GM21367 (cell line): ENCODE results near the gene TRABD2B.

Source experiments
- ATAC-seq: cut with Tn5 transposase; IDR thresholded peaks from one replicate; pipeline ENCODE4 v1.9.1; 2021; ENCODE audit not compliant: unreplicated experiment

Gene TRABD2B

GRCh38 chr1:47837056-47837830 lies 159.9 kb downstream of the TRABD2B start:
- ATAC-seq = no peak

GRCh38 chr1:47835409-47835808 lies 161.8 kb downstream of the TRABD2B start:
- ATAC-seq = no peak

DNA sequence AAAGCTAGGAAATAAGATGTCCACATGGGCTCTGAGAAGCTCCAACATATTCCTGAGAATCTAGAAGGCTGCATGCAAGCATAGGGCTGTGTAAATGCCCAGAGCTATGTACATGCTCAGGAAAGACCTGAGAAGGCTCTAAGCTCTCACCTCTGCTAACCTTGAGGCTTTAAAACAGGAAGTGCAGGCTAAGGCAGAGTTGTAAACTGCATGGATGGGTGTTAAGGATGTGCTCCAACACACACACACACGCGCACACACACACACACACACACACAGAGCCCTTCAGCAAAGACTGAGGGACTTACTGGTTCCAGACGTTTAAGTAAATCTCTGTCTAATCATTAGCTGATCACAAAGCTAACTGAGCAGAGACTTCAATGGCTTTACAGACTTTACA lies 162.9 kb downstream of the TRABD2B start:
- ATAC-seq = no peak

- ATAC-seq = no peak
These were observed 166.4 kb downstream of the TRABD2B start for GRCh38 chr1:47830641-47831333.

DNA sequence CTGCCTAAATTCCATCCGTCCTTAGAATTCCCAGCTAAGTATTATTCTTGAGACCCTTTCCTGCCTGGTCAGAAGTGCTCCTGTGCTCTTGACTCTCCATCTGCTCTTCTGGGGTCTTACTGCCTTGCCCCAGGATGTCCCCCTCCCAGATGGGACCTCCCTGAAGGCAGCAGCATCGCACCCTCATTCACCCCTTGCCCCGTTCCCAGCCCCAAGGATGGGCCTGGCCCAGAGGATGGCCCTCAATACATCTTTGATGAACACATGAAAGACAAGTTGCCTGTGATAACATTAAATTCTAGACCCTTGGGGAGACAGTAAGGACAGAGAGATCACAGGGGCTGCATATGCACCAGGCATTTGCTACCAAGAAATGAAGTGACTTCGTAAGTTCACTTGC lies 167.2 kb downstream of the TRABD2B start:
- ATAC-seq = no peak

DNA sequence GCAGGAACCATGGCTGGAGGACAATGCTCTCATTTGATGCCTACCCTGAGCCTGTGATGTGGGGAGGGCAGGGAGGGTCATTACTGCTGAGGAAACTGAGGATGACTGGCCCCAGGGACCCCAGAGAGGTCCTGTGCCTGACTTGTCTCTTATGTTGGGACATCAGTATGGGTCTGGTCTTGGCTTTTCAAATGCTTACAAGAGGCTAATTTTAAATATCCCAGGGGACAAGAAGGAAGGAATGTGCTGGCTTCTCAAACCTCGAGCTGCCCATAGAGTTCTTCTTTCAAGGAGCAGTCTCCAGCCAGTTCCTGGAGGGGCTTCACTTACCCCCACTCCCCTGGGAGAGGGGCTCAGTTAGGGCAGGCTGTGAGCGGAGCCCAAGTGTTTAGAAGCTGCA lies 168.2 kb downstream of the TRABD2B start:
- no peak for ATAC-seq

- no peak for ATAC-seq
These were observed 170.1 kb downstream of the TRABD2B start for GRCh38 chr1:47827109-47827508.

- no peak for ATAC-seq
These were observed 172.5 kb downstream of the TRABD2B start for GRCh38 chr1:47824716-47825115.

DNA sequence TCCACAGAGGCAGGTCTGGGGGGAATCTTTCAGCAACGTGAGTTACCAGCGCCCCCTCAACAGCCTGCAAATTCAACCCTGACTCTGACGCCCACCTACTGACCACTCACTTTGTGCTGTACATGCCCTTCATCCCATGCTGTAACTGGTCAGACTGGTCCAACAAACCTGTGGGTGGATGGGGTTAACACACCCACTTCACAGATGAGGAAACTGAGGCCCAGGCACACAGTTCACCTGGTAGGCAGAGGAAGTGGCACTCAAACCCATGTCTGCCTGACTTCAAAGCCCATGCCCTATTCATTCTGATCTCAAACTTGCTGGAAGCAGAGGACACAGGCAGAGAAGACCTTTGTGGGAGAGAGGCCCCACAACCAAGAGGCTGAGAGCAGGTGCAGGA lies 172.9 kb downstream of the TRABD2B start:
- no peak for ATAC-seq

GRCh38 chr1:47823040-47823808 lies 174.0 kb downstream of the TRABD2B start:
- ATAC-seq = no peak

DNA sequence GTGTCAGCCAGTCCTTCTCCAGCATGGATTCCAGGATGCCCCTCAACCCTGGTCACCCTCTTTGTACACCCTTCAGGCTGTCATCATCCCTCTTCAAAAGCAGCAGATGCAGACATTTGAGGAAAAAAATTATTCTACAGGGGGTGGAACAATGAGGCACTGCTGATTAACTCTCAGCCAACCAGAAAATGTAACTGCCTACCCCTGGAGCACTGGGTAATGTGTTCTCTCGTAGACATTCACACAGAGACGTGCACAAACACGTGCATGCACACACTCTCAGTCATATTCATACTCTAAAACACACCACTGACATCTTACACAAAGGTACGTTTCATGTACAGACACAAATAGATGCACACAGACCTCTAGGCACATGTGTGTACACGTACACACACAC lies 175.4 kb downstream of the TRABD2B start:
- ATAC-seq = no peak

GRCh38 chr1:47819574-47819888 lies 177.7 kb downstream of the TRABD2B start:
- no peak for ATAC-seq

DNA sequence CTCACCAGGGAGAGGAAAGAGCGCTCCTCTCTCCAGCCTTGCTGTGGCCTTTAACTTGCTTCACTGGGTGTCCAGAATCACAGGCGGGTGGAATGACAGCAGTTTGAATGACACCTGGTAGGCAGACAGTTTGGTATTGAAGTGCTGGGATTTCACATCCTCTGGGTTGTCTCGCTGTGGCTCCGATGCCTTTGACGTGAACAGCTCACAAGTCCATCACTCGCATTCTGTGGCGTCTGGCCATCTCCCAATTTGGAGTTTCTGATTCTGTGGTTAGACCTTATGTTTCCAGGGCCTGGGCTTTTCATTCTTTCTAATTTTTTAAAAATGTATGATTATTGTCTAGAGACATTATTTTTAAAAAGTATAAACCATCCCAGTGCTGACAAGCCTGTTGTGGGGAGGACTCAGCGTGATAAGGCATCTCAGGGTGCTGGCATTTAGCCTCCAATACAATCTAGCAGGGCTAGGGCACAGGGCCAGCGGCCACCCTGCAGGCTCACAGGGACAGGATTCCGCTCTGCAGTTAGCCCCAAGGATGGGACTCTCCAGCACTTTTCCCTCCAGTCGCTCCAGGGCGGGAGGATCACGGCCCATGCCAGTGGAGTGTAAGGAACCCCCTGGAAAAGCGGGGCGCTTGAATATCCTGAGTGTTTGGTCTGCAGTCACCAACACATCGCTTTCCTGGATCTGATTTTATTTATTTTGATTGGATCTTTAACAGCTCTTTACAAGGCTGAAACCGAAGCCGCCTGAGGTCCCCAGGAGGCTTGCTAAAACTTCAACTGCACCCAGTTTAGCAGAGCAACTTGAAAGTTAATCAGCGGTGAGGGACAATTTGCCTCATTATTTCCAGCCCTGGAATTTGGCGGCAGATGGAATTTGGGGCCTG lies 178.3 kb downstream of the TRABD2B start:
- ATAC-seq = no peak

- no peak for ATAC-seq
These were observed 179.3 kb downstream of the TRABD2B start for GRCh38 chr1:47817861-47818260.

DNA sequence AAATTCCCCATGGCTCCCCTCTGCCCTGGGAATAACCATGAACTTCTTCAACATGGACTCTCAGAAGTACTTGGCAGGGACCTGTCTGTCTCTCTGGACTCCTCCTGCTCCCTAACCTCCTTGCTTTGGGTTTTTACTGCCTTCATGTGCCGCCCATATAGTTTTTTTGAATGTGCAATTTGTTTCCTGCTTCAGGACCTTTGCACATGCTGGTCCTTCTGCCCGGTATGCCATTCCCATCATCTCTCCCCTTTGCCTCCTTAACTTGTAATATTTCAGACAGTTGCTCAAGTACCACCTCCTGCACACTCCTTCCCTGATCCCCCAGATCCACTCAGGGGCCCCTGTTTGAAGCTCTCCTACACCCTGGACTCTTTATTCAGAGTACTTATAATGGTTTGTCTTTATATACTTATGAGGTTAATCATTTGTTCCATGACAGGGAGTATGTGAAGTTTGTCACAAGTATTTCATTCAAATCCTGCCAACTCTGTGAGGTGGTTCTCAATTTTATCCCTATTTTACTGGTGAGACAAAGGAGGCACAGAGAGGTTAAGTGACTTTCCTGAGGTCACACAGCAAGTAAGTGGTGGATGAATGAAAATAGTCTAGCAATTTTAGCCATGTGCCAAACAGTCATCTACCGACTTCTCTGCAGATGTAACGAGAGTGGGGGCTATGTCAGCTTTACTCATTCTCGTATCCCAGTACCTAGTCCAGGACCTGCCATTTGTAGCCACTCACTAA lies 180.7 kb downstream of the TRABD2B start:
- ATAC-seq = no peak

GRCh38 chr1:47814612-47815395 lies 182.4 kb downstream of the TRABD2B start:
- no peak for ATAC-seq

- ATAC-seq = no peak
These were observed 183.2 kb downstream of the TRABD2B start for GRCh38 chr1:47813970-47814369.

DNA sequence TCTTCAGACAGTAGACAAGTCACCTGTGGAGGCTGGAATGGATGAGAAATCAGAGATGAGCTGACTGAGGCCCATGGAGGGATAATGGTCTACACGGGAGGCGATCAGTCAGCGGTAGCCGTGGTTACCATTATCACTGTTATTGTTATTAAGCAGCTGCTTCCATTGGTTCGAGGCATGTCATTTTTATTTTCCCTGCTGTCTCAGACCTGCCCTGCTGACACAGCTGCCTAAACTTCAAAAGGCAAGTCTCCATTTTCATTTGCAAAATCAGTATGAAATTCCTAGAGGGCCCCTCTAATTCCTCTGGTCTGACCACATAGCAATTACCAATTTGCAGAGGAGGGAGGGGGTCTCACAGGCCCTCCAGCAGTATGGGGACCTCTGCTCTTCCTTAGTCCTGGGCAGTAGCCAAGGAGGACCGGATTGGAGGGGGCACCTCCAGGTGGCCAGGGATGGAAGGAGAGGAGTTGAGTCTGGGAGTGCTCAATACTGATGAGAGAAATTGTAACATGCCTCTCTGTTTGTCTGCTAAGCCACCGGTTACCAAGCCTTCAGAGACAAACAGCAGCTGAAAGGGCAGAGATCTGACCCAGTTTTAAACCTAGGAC lies 184.2 kb downstream of the TRABD2B start:
- no peak for ATAC-seq
